ENCODE results near the gene ACADVL.

- no peak for TF ChIP-seq EZH2 (IDR thresholded peaks at IDR 0.05)
- TF ChIP-seq POLR2AphosphoS5 (IDR thresholded peaks at IDR 0.05; ENCODE audit: borderline replicate concordance, low read depth, low read length): no peak
Measured at GRCh38 chr17:7262192-7262934, 42.6 kb downstream of the ACADVL start, which contains the start of gene CLDN7.
